ENCODE results near the gene DISP3. TPM values are rescaled to one million over a fixed set of nuclear protein-coding genes. Genes with fewer than 3 reads are reported as not detected.
A peak's percentile ranks its signal among the peaks of the same experiment; 100 is the strongest.

DISP3 gene
- total RNA-seq, 1 donor from 2014 or later = 179 TPM

GRCh38 chr1:11473491-11474034 lies 5.4 kb upstream of the DISP3 start:
- no peak for DNase-seq
- peaks cover 39% of the 10 kb centered on the region for H3K4me1 Mint-ChIP-seq (ENCODE audit: low read depth, unreplicated experiment)

GRCh38 chr1:11474826-11475225 lies 4.1 kb upstream of the DISP3 start:
- peaks cover 39% of the 10 kb centered on the region for H3K4me1 Mint-ChIP-seq (ENCODE audit: low read depth, unreplicated experiment)
- no peak for DNase-seq
- H3K27ac Mint-ChIP-seq (ENCODE audit: unreplicated experiment) = peak overlapping the region; percentile 70
- peaks cover 5% of the 10 kb centered on the region for H3K9me3 Mint-ChIP-seq (ENCODE audit: unreplicated experiment)
- no peaks in the 10 kb centered on the region for H3K36me3 Mint-ChIP-seq (ENCODE audit: unreplicated experiment)
- H3K27me3 Mint-ChIP-seq (ENCODE audit: unreplicated experiment) = peaks cover 8% of the 10 kb centered on the region
- H3K4me3 Mint-ChIP-seq (ENCODE audit: unreplicated experiment) = no peak overlapping the region
- no peak for TF ChIP-seq CTCF (IDR thresholded peaks at IDR 0.05; ENCODE audit: partially characterized antibody, unreplicated experiment)

More at GRCh38 chr1:11473491-11474034, 5.4 kb upstream of the DISP3 start:
- H3K27me3 Mint-ChIP-seq (ENCODE audit: unreplicated experiment) = peaks cover 8% of the 10 kb centered on the region
- no peak for TF ChIP-seq CTCF (IDR thresholded peaks at IDR 0.05; ENCODE audit: partially characterized antibody, unreplicated experiment)
- peaks cover 5% of the 10 kb centered on the region for H3K9me3 Mint-ChIP-seq (ENCODE audit: unreplicated experiment)
- H3K36me3 Mint-ChIP-seq (ENCODE audit: unreplicated experiment) = no peaks in the 10 kb centered on the region
- H3K4me3 Mint-ChIP-seq (ENCODE audit: unreplicated experiment) = peak overlapping the region; percentile 61
- no peak overlapping the region for H3K27ac Mint-ChIP-seq (ENCODE audit: unreplicated experiment)

- H3K4me3 Mint-ChIP-seq (ENCODE audit: unreplicated experiment) = no peak overlapping the region
- DNase-seq = no peak
- no peak for TF ChIP-seq CTCF (IDR thresholded peaks at IDR 0.05; ENCODE audit: partially characterized antibody, unreplicated experiment)
- peak overlapping the region; percentile 80 for H3K27ac Mint-ChIP-seq (ENCODE audit: unreplicated experiment)
- peaks cover 14% of the 10 kb centered on the region for H3K27me3 Mint-ChIP-seq (ENCODE audit: unreplicated experiment)
- H3K9me3 Mint-ChIP-seq (ENCODE audit: unreplicated experiment) = peaks cover 9% of the 10 kb centered on the region
- H3K36me3 Mint-ChIP-seq (ENCODE audit: unreplicated experiment) = no peaks in the 10 kb centered on the region
- H3K4me1 Mint-ChIP-seq (ENCODE audit: low read depth, unreplicated experiment) = peaks cover 46% of the 10 kb centered on the region
Observed at GRCh38 chr1:11475748-11476147, 3.2 kb upstream of the DISP3 start.

- H3K4me1 Mint-ChIP-seq (ENCODE audit: low read depth, unreplicated experiment) = peaks cover 61% of the 10 kb centered on the region
- peaks cover 18% of the 10 kb centered on the region for H3K27me3 Mint-ChIP-seq (ENCODE audit: unreplicated experiment)
Observed at GRCh38 chr1:11479375-11479979, 522 bp downstream of the DISP3 start.

More at GRCh38 chr1:11479375-11479979, 522 bp downstream of the DISP3 start:
- H3K36me3 Mint-ChIP-seq (ENCODE audit: unreplicated experiment) = no peaks in the 10 kb centered on the region
- H3K9me3 Mint-ChIP-seq (ENCODE audit: unreplicated experiment) = peaks cover 14% of the 10 kb centered on the region
- no peak for TF ChIP-seq CTCF (IDR thresholded peaks at IDR 0.05; ENCODE audit: partially characterized antibody, unreplicated experiment)
- H3K4me3 Mint-ChIP-seq (ENCODE audit: unreplicated experiment) = peak overlapping the region; percentile 90
- DNase-seq = no peak
- peak overlapping the region; percentile 55 for H3K27ac Mint-ChIP-seq (ENCODE audit: unreplicated experiment)
